ENCODE measurements around the gene SCYL2.
A peak's percentile ranks its signal among the peaks of the same experiment; 100 is the strongest.

The SCYL2 gene

GRCh38 chr12:100234166-100234565 is 32.8 kb upstream of the SCYL2 start:
- H3K4me3 ChIP-seq (ENCODE audit: low read depth, low read length) = no peak overlapping the region
- peak; percentile 54 for DNase-seq (ENCODE audit: low read depth)
- TF ChIP-seq CTCF (conservative IDR thresholded peaks at IDR 0.05; ENCODE audit: low read depth, low read length) = no peak

- H3K4me3 ChIP-seq (ENCODE audit: low read depth, low read length) = no peak overlapping the region
- peak; percentile 76 for TF ChIP-seq CTCF (conservative IDR thresholded peaks at IDR 0.05; ENCODE audit: low read depth, low read length)
- DNase-seq (ENCODE audit: low read depth) = peak; percentile 75
These were observed 32.2 kb upstream of the SCYL2 start for GRCh38 chr12:100234591-100235304.

- no peak for TF ChIP-seq CTCF (conservative IDR thresholded peaks at IDR 0.05; ENCODE audit: low read depth, low read length)
- no peak overlapping the region for H3K4me3 ChIP-seq (ENCODE audit: low read depth, low read length)
- no peak for DNase-seq (ENCODE audit: low read depth)
These were observed 28.2 kb upstream of the SCYL2 start for GRCh38 chr12:100238801-100239200.

- no peak for DNase-seq (ENCODE audit: low read depth)
- no peak overlapping the region for H3K4me3 ChIP-seq (ENCODE audit: low read depth, low read length)
- no peak for TF ChIP-seq CTCF (conservative IDR thresholded peaks at IDR 0.05; ENCODE audit: low read depth, low read length)
These were observed 27.4 kb upstream of the SCYL2 start for GRCh38 chr12:100239589-100239988.

- TF ChIP-seq CTCF (conservative IDR thresholded peaks at IDR 0.05; ENCODE audit: low read depth, low read length) = no peak
- no peak overlapping the region for H3K4me3 ChIP-seq (ENCODE audit: low read depth, low read length)
- DNase-seq (ENCODE audit: low read depth) = no peak
These were observed 23.8 kb upstream of the SCYL2 start for GRCh38 chr12:100243137-100243536.

- TF ChIP-seq CTCF (conservative IDR thresholded peaks at IDR 0.05; ENCODE audit: low read depth, low read length) = no peak
- H3K4me3 ChIP-seq (ENCODE audit: low read depth, low read length) = no peak overlapping the region
- DNase-seq (ENCODE audit: low read depth) = no peak
These were observed 19.2 kb upstream of the SCYL2 start for GRCh38 chr12:100247765-100248164.

GRCh38 chr12:100248886-100249285 is 18.1 kb upstream of the SCYL2 start:
- no peak overlapping the region for H3K4me3 ChIP-seq (ENCODE audit: low read depth, low read length)
- peak; percentile 41 for DNase-seq (ENCODE audit: low read depth)
- TF ChIP-seq CTCF (conservative IDR thresholded peaks at IDR 0.05; ENCODE audit: low read depth, low read length) = no peak

All from choroid plexus epithelial cell (primary cell).